GM19467 (cell line): ENCODE measurements around the gene ABI3.
"Not testable (repeated sequence)": the region's sequence is repeated elsewhere in the genome, so short reads cannot be mapped to it uniquely, and the experiment has no call there.

ENCODE experiments used
- ATAC-seq: cut with Tn5 transposase; IDR thresholded peaks from one replicate; pipeline ENCODE4 v1.9.1; 2021; ENCODE audit warnings: mild to moderate bottlenecking, moderate library complexity; ENCODE audit not compliant: unreplicated experiment

ABI3 gene, protein sequence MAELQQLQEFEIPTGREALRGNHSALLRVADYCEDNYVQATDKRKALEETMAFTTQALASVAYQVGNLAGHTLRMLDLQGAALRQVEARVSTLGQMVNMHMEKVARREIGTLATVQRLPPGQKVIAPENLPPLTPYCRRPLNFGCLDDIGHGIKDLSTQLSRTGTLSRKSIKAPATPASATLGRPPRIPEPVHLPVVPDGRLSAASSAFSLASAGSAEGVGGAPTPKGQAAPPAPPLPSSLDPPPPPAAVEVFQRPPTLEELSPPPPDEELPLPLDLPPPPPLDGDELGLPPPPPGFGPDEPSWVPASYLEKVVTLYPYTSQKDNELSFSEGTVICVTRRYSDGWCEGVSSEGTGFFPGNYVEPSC

DNA sequence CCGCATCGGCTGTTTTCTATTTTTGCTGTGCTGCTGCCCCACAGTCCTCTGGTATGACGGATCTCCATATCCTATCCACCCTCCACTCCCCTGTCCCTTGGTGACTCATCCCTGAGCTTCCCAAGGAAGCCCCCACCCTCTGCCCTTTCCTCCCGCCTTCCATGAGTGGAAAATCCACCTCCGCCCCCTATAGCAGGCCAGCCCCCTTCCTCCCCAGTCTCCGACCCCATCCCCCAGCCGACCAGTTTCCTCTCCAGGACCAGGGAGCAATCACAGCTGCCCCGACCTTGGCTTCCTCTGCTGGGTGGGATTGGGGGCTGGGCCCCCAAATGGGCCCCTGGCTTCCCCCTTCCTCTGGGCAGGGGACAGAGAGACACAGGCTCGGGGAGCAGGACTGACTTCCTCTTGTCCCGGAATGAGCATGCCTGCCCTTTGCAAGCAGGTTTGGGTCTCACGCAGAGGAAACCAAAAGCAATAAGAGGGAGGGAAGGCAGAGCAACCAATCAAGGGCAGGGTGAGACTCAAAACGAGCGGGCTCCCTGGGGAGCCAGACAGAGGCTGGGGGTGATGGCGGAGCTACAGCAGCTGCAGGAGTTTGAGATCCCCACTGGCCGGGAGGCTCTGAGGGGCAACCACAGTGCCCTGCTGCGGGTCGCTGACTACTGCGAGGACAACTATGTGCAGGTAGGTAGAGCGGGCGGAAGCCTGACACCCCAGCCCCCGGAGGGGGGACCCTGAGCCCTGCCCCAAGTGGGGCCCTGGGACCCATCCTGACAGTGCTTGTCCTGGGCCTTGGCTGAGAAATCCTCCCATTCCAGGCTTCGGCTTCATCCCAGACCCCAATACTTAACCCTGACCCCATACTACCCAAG is at the start of gene ABI3, which contains the start of gene GNGT2:
Gene ABI3 (plus strand): TSS at position 550 of the 872 bp plus-strand sequence. CDS start 18 bp downstream, at position 568.
Gene GNGT2 (minus strand): TSS at position 417 of the 872 bp plus-strand sequence. CDS start 3,152 bp downstream, outside the sequence.
- peak; percentile 72 for ATAC-seq

DNA sequence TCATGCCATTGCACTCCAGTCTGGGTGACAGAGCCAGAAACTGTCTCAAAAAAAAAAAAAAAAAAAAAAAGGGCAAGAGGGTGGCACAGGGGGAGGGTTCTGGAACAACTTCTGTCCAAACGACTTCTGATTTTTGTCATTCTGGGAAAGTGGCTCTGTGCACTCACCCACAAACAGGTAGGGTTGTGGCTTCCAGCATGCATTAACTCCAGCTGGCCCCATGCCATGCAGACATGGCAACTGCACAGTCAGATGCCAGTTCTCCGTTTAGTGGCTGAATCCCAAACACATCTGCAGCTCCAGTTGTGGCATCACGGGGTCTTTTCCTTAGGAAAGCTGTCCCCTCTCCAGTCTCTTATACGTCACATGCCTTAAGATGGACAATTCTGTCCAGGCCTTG is 47.6 kb upstream of the ABI3 start:
- no peak for ATAC-seq

DNA sequence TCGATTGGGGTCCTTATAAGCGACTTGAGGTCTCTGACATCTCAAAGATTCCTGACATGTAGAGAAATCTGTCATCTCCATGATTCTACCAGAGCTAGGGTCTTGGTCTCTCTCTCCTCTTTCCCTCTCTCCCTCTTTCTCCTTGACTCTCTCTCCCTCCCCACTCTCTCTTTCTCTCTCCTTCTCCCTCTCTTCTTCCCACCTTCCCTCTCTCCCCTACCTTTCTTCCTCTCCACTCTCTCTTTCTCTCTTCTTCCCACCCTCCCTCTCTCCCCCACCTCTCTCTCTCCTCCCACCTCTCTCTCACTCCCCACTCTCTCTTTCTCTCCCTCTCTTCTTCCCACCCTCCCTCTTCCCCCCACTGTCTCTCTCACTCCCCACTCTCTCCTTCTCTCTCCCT is 45.4 kb upstream of the ABI3 start:
- ATAC-seq = no peak

DNA sequence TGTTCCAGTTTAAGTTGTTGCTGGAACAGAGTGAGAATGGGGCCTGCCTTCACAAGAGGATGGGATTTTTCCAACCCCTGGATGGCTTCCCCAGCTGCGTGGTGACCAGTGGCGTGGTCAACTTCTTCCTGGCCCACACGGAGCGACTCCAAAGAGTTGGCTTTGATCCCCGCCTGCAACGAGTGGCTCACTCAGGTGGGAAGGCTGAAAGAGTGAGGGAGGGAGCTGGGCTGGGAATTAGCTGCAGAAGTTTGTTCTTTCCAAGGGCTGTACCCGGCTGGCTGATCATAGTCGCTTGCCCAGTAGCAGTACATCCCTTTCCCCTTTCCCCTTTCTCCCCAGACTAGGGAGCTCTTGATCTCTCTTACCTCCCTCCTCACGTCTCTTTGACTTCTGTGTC is 41.8 kb upstream of the ABI3 start:
- no peak for ATAC-seq

DNA sequence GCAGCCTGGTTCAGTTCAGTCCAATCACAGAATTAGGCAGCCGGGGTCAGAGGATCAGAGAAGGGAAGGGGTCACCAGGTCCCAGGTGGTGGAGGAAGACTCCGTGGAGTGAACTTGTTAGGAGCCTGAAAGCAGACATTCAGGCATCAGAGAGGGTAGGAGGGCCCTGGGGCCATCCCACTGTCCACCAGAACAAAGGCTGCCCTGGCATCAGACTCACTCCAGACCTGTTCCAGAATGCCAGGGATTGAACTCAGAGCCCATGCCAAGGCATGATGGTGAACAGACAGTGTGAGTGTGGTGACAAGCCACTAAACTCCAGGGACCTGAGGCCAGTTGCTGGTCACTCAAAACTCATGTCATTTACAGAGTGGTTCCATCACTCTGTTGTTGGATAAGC is 40.3 kb upstream of the ABI3 start:
- no peak for ATAC-seq

DNA sequence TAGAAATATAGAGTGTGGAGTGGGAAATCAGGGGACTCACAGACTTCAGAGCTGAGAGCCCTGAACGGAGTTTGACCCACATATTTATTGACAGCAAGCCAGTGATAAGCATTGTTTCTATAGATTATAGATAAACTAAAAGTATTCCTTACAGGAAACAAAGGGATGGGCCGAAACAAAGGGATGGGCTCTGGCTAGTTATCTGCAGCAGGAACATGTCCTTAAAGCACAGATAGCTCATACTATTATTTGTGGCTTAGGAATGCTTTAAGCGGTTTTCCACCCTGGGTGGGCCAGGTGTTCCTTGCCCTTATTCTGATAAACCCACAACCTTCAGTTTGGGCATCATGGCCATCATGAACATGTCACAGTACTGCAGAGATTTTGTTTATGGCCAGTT is 39.8 kb upstream of the ABI3 start:
- ATAC-seq = not testable (repeated sequence)

DNA sequence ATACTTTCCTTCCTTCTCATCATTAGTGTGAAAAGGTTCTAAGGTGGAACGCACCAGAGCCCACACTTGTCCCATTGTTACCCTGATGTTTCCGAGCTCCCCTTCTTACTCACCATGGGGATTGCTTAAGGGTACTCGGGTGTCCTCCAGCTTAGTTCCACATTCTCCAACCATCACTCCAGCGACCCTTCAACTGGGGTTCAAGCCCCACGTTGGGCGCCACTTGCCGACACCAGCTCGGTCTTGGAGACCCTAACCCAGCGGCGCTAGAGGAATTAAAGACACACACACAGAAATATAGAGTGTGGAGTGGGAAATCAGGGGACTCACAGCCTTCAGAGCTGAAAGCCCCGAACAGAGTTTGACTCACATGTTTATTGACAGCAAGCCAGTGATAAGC is 34.5 kb upstream of the ABI3 start:
- not testable (repeated sequence) for ATAC-seq

DNA sequence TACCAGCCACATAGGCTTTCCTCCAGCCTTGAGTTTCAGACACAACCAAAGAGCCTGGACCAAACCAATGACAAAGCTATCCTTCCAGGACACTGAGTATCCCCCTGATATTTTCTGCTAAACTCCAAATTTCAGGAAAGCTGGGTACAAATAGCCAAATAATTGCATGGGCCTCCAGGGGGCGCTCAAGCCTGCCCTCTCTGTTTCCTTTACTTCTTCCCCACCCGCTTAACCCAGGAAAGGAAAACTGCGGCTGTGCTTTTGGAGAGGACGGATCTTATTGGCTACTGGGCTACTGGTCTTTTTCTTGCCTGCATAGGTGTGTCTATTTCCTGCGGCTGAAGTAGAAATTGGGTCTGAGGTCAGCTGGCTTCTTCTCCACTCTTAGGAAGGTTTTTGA is 30.2 kb upstream of the ABI3 start:
- no peak for ATAC-seq

DNA sequence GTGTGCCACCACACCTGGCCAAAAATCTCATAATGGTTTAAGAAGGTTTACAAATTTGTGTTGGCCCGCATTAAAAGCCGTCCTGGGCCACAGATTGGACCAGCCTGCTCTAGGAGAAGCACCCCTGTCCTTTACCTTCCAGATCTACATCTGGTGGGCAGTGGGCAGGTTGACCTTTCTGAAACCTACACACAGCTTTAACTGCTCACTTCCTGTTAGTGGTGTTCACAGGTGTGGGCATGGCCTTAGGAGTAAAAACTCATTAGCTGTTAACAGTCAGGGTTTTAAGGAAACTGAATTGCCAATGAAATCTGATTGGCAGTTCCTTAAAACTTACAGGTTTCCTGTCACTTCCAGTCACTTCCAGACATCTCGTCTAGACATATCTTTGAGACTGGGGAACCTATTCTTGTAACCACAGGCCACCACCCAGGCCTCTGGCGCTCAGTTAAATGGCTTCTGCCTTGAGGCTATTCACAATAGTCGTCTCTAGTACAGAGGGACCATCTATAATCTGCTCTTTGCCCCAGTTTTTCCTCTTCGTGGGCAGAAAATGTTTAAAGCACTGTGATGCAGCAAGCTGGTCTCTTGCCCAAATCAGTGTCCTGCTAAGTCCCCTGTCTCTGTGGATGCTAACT is 29.4 kb upstream of the ABI3 start:
- no peak for ATAC-seq

DNA sequence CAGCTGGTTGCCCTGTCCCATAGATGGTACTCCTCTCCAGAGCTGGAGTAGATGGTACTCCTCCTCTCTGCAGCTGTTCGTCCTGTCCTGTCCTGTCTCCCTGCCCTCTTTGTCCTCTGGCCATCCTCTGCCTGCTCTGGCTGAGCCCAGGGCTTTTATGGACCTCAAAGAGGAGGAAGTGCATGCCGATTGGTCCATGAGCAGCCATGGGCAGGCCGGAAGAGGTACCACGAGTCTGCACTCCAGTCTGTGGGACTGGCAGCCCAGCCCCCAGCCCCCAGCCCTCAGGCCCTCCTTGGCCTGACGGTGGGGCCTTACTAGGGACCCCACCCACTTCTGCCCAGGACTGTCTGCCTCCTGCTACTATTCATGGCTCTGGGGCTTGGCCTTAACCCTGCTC is 27.2 kb upstream of the ABI3 start:
- no peak for ATAC-seq

DNA sequence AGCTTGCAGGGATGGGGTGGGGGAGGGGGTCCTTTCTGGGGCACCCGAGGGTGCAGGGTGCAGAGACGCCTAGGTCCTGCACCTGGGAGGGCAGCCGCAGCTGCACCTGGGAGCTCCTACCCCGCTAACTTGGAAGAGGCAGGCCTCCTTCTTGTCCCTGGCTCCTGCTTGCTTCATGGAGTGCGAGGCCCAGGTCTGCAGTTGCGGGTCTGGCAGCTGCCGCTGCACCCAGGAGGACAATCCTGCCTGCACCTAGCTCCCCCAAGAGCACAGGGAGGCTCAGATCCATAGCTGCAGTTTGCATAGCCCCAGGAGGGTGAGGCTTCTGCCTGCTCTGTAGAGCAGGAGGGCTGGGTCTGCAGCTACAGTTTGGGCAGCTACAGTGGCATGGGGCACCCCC is 26.7 kb upstream of the ABI3 start:
- no peak for ATAC-seq

DNA sequence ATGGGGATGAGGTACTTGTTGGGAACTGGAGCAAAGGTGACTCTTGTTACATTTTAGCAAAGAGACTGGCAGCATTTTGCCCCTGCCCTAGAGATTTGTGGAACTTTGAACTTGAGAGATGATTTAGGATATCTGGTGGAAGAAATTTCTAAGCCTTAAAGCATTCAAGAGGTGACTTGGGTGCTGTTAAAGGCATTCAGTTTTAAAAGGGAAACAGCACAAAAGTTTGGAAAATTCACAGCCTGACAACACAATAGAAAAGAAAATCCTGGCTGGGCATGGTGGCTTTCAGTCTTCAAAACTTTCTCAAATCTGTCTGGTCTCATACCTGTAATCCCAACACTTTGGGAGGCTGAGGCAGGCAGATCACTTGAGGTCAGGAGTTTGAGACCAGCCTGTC is 26.0 kb upstream of the ABI3 start:
- ATAC-seq = not testable (repeated sequence)

DNA sequence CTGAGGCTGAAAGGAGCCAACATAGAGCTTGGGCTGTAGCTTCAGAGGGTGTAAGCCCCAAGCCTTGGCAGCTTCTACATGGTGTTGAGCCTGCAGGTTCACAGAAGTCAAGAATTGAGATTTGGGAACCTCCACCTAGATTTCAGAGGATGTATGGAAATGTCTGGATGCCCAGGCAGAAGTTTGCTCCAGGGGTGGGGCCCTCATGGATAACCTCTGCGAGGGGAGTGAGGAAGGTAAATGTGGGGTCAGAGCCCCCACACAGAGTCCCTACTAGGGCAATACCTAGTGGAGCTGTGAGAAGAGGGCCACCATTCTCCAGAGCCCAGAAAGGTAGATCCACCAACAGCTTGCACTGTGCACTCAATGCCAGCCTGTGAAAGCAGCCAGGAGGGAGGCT is 25.1 kb upstream of the ABI3 start:
- not testable (repeated sequence) for ATAC-seq

DNA sequence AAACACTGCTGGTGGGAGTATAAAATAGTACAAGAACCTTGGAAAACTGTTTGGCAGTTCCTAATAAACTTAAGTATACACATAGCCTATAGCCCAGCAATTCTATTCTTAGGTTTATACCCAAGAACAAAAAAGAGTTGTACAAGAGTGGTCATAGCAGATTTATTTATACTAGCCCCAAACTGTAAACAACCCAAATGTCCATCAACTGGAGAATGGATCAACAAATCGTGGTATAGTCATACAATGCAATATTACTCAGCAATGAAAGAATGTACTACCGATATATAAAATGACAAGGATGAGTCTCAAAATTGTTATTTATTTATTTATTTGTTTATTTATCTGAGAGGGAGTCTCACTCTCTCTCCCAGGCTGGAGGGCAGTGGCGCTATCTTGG is 23.2 kb upstream of the ABI3 start:
- ATAC-seq = no peak

DNA sequence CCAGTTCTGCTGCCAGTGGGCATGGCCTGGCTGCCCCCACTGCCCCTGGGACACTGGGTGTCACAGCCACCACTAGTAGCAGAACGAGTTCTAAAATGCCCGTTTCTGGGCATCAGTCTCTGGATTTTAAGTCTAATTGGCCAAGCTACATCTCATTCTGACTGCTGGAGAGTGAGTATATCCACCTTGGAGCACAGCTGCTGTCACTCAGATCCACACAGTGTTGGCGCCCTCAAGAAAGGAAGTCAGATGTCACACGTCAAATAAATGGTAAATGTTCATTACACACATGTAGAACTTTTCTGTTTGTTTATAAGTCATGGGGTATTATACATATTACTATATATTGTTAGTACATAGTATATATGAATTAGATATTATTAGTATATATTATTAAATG is 19.6 kb upstream of the ABI3 start:
- ATAC-seq = no peak

DNA sequence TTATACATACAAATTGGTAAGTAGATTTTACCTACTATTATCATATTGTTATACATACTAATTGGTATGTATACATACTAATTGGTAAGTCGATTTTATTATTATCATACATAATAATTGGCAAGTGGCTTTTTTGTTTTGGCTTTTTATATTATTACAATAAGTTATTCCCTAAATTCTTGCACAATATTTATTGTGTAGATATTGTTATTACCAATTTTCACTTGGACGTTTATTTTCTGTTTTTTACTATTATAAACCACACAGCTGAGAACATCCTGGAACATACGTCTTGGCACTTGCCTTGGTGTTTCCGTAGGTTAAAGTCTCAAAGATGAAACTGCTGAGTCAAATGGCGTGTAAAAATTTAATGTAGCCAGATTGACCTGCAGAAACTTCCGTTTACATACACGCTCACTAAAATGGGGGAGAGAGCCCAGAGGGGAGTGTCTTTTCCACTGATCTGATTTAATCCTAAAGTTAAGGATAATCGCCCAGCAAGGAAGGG is 19.0 kb upstream of the ABI3 start:
- ATAC-seq = peak; percentile 8

DNA sequence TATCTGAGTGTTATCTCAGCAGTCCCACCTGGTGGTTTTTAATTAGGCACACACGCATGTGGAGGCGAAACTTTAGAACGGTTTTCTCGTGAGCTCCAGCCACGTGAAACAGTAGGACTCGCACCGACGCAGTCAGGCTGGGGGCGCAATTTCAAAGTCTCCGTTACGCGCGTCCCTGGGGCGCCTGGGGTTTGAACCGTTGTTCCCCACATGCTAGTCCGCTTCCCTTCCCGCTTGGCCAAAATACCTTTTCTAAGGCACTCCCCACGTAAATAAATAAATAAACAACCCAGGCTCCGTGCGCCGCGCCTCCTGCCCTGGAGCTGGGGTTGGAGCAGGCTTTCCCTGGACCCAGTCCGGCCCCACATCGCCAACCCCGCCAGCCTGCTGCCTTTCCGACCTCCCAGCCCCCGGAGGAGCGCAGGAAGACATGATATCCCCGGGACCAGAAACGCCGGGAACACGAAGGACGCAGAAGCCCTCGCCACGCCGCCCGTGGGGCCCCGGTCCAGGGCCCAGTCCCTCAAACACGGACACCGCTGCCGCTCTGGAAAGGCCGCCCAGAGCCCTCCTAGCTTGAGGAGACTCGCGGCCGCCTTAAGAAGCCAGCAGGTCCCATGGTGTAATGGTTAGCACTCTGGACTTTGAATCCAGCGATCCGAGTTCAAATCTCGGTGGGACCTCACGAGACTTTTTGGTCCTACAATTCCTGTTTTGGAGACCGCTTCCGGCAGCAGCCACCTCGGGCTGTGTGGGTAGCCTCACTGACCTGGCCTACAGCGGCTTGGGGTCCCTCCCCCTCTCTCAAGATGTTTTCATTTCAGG is 18.4 kb upstream of the ABI3 start:
- ATAC-seq = peak; percentile 26

DNA sequence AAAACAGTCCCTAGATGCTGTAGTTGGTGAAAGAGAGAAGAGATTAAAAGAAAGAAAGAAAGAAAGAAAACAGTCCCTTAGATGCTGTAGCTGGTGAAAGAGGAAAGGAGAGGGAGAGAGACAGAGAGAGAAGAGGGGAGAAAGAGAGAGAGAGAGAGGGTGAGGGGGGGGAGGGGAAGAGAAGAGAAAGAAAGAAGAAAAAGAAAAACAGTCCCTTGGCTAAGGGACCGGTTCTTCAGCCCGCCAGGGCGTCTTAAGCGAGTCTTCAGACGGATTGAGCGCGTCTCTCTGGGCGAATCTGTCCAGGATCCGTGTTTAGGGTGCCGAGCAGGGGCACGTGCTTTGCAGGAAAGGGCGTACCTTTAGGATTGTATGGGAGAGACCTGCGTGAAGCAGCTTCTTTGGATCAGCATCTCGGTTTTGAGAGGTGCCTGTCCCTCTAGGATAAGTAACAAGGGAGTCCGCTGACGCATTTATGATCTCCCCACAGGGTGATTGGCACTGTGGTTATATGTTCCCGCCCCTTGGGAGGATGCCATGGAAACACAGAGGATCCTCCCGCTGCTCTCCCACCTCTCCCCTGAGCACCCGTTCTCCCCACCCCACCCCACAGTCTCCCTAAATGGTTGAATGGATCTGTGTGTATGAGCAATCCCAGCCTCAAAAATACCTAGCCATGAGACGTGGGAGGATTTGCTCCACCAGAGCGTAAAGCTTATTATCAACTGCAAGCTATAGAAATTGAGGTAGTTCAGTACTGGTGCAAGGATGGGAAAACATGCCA is 16.8 kb upstream of the ABI3 start:
- no peak for ATAC-seq

DNA sequence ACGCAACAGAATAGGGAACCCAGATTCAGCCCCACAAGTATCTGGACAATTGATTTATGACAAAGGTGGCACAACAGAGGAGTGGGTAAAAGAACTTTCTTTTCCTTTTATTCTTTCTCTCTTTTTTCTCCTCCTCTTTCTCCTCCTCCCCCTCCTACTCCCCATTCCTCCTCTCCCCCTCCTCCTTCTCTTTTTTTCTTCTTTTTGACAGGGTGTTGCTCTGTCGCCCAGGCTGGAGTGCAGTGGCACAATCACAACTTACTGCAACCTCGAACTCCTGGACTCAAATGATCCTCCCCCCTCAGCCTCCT is 16.3 kb upstream of the ABI3 start:
- ATAC-seq = no peak

DNA sequence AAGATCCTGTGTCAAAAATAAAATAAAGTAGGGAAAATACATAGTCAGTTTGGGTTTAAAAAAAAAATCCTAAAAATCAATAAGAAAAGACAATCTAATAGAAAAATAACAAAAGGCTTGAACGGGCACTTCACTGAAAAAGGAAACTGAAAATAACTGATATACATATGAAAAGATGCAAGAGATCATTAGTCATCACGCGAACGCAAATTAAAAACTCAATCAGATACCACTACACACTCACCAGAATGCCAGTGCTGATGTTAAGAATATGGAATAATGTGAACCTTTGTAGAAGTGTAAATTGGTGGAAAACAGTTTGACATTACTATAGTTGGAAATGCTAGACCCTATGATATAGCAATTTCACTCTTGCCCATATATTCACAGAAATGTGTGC is 14.8 kb upstream of the ABI3 start:
- ATAC-seq = no peak
